Right lobe of liver (tissue), 4 donors: ENCODE data around the gene ANKRD13B.

Source experiments
- CTCF ChIP-seq, 4 donors: fragments of 200-600 bp in 3 of 4; fragments of 450-650 bp in 1 of 4; IDR thresholded peaks; one replicate each; pipeline versions ENCODE4 v1.5.1 to v1.8.0; 2016 to 2022; ENCODE audit warnings: antibody characterized with exemption in 4 of 4, mild to moderate bottlenecking in 2 of 4
- POLR2A ChIP-seq: fragments of 450-650 bp; IDR thresholded peaks from one replicate; pipeline ENCODE4 v1.6.1; 2017; ENCODE audit warnings: antibody characterized with exemption, mild to moderate bottlenecking
- donor health status: DM: no; HTN: no; CAD: no.
- donor health status: DM: no; HTN: no; CAD: no.
- donor health status: DM: no; HTN: yes; CAD: no.

GRCh38 chr17:29575511-29576213 is 17.3 kb upstream of the ANKRD13B start:
- TF ChIP-seq CTCF (IDR thresholded peaks at IDR 0.05) (no peak), POLR2A (no peak)
